BLaER1 (cell line): ENCODE measurements around the gene SYNM.

Experiments
- H3K27ac ChIP-seq: shearing (Covaris generic); formaldehyde crosslinking; 2 replicates; pipeline ENCODE4 v1.8.1; 2022
- H3K27me3 ChIP-seq: shearing (Covaris generic); formaldehyde crosslinking; 2 replicates; pipeline ENCODE4 v1.8.1; 2022
- H3K36me3 ChIP-seq: shearing (Covaris generic); formaldehyde crosslinking; 2 replicates; pipeline ENCODE4 v1.8.1; 2022
- H3K4me1 ChIP-seq: shearing (Covaris generic); formaldehyde crosslinking; 2 replicates; pipeline ENCODE4 v1.8.1; 2022
- H3K4me2 ChIP-seq: shearing (Covaris generic); formaldehyde crosslinking; 2 replicates; pipeline ENCODE4 v1.8.1; 2022
- H3K4me3 ChIP-seq: shearing (Covaris generic); formaldehyde crosslinking; 2 replicates; pipeline ENCODE4 v1.8.1; 2022
- H3K9ac ChIP-seq: shearing (Covaris generic); formaldehyde crosslinking; 2 replicates; pipeline ENCODE4 v1.8.1; 2022
- H3K9me3 ChIP-seq: shearing (Covaris generic); formaldehyde crosslinking; 2 replicates; pipeline ENCODE4 v1.8.1; 2022
- H4K20me1 ChIP-seq: shearing (Covaris generic); formaldehyde crosslinking; 2 replicates; pipeline ENCODE4 v1.8.1; 2022
- Cebpa-rat ChIP-seq: shearing (Covaris generic); IDR thresholded peaks from 2 replicates; pipeline ENCODE4 v1.8.1; 2022

The SYNM gene

GRCh38 chr15:99129644-99130043, 24.8 kb downstream of the SYNM start:
- Histone ChIP-seq H4K20me1 (no peaks in the 10 kb centered on the region), H3K4me2 (no peak overlapping the region), H3K9me3 (no peaks in the 10 kb centered on the region), H3K4me1 (peaks cover 4% of the 10 kb centered on the region), H3K36me3 (no peaks in the 10 kb centered on the region), H3K27ac (no peak overlapping the region), H3K4me3 (no peak overlapping the region), H3K27me3 (no peaks in the 10 kb centered on the region), H3K9ac (no peak overlapping the region)
- TF ChIP-seq Cebpa-rat, result no peak

GRCh38 chr15:99130314-99130713, 25.4 kb downstream of the SYNM start:
- H3K27ac ChIP-seq, result no peak overlapping the region
- no peaks in the 10 kb centered on the region for H3K9me3 ChIP-seq
- no peaks in the 10 kb centered on the region for H3K36me3 ChIP-seq
- no peaks in the 10 kb centered on the region for H4K20me1 ChIP-seq
- H3K27me3 ChIP-seq, result no peaks in the 10 kb centered on the region
- no peak overlapping the region for H3K9ac ChIP-seq
- no peak overlapping the region for H3K4me3 ChIP-seq
- H3K4me2 ChIP-seq, result no peak overlapping the region
- H3K4me1 ChIP-seq, result no peaks in the 10 kb centered on the region; the same call in 1 of the 2 replicates
- no peak for TF ChIP-seq Cebpa-rat

- TF ChIP-seq Cebpa-rat, result no peak
- Histone ChIP-seq H3K36me3 (no peaks in the 10 kb centered on the region), H3K4me2 (no peak overlapping the region), H3K9me3 (no peaks in the 10 kb centered on the region), H3K4me3 (no peak overlapping the region), H3K27me3 (no peaks in the 10 kb centered on the region), H3K27ac (no peak overlapping the region), H3K9ac (no peak overlapping the region), H4K20me1 (no peaks in the 10 kb centered on the region), H3K4me1 (no peaks in the 10 kb centered on the region; the same call in 1 of the 2 replicates)
Observed at GRCh38 chr15:99130765-99131440, 26.0 kb downstream of the SYNM start.

- H3K4me3 ChIP-seq, result no peak overlapping the region
- no peaks in the 10 kb centered on the region for H3K4me1 ChIP-seq
- H3K36me3 ChIP-seq, result no peaks in the 10 kb centered on the region
- H4K20me1 ChIP-seq, result no peaks in the 10 kb centered on the region
- no peaks in the 10 kb centered on the region for H3K27me3 ChIP-seq
- H3K4me2 ChIP-seq, result no peak overlapping the region
- H3K27ac ChIP-seq, result no peak overlapping the region
- H3K9ac ChIP-seq, result no peak overlapping the region
- TF ChIP-seq Cebpa-rat, result no peak
- H3K9me3 ChIP-seq, result no peaks in the 10 kb centered on the region
Observed at GRCh38 chr15:99131441-99132023, 26.7 kb downstream of the SYNM start.

GRCh38 chr15:99132122-99132521, 27.2 kb downstream of the SYNM start:
- Histone ChIP-seq H3K4me1 (no peaks in the 10 kb centered on the region), H3K9ac (no peak overlapping the region), H3K4me3 (no peak overlapping the region), H4K20me1 (no peaks in the 10 kb centered on the region), H3K27ac (no peak overlapping the region), H3K36me3 (no peaks in the 10 kb centered on the region), H3K4me2 (no peak overlapping the region), H3K9me3 (no peaks in the 10 kb centered on the region), H3K27me3 (no peaks in the 10 kb centered on the region)
- TF ChIP-seq Cebpa-rat, result no peak

- Histone ChIP-seq H3K27ac (no peak overlapping the region), H3K4me1 (no peaks in the 10 kb centered on the region), H4K20me1 (no peaks in the 10 kb centered on the region), H3K9ac (no peak overlapping the region), H3K27me3 (no peaks in the 10 kb centered on the region), H3K4me2 (no peak overlapping the region), H3K9me3 (no peaks in the 10 kb centered on the region), H3K36me3 (no peaks in the 10 kb centered on the region), H3K4me3 (no peak overlapping the region)
- TF ChIP-seq Cebpa-rat, result no peak
Observed at GRCh38 chr15:99132634-99133287, 27.9 kb downstream of the SYNM start.

GRCh38 chr15:99134317-99134821, 29.5 kb downstream of the SYNM start:
- no peaks in the 10 kb centered on the region for H3K36me3 ChIP-seq
- no peaks in the 10 kb centered on the region for H4K20me1 ChIP-seq
- H3K4me2 ChIP-seq, result no peak overlapping the region
- no peaks in the 10 kb centered on the region for H3K9me3 ChIP-seq
- H3K4me3 ChIP-seq, result no peak overlapping the region
- H3K27ac ChIP-seq, result no peak overlapping the region
- H3K9ac ChIP-seq, result no peak overlapping the region
- TF ChIP-seq Cebpa-rat, result no peak
- no peaks in the 10 kb centered on the region for H3K27me3 ChIP-seq
- no peaks in the 10 kb centered on the region for H3K4me1 ChIP-seq

GRCh38 chr15:99135194-99135593, 30.3 kb downstream of the SYNM start:
- Histone ChIP-seq H3K9ac (no peak overlapping the region), H3K27ac (no peak overlapping the region), H3K36me3 (no peaks in the 10 kb centered on the region), H3K4me1 (no peaks in the 10 kb centered on the region), H3K9me3 (no peaks in the 10 kb centered on the region), H3K27me3 (no peaks in the 10 kb centered on the region), H3K4me2 (no peak overlapping the region), H4K20me1 (no peaks in the 10 kb centered on the region), H3K4me3 (no peak overlapping the region)
- TF ChIP-seq Cebpa-rat, result no peak

- TF ChIP-seq Cebpa-rat, result no peak
- no peak overlapping the region for H3K27ac ChIP-seq
- no peak overlapping the region for H3K9ac ChIP-seq
- no peaks in the 10 kb centered on the region for H4K20me1 ChIP-seq
- H3K9me3 ChIP-seq, result no peaks in the 10 kb centered on the region
- no peaks in the 10 kb centered on the region for H3K4me1 ChIP-seq
- no peak overlapping the region for H3K4me2 ChIP-seq
- no peaks in the 10 kb centered on the region for H3K27me3 ChIP-seq
- no peaks in the 10 kb centered on the region for H3K36me3 ChIP-seq
- no peak overlapping the region for H3K4me3 ChIP-seq
Observed at GRCh38 chr15:99137111-99137546, 32.2 kb downstream of the SYNM start.

GRCh38 chr15:99137877-99138276, 33.0 kb downstream of the SYNM start:
- no peak overlapping the region for H3K27ac ChIP-seq
- H3K4me3 ChIP-seq, result no peak overlapping the region
- H3K4me2 ChIP-seq, result no peak overlapping the region

More at GRCh38 chr15:99137877-99138276, 33.0 kb downstream of the SYNM start:
- no peak overlapping the region for H3K9ac ChIP-seq
- H3K27me3 ChIP-seq, result no peaks in the 10 kb centered on the region
- no peaks in the 10 kb centered on the region for H4K20me1 ChIP-seq
- no peaks in the 10 kb centered on the region for H3K36me3 ChIP-seq
- TF ChIP-seq Cebpa-rat, result no peak
- H3K4me1 ChIP-seq, result no peaks in the 10 kb centered on the region
- no peaks in the 10 kb centered on the region for H3K9me3 ChIP-seq
